ELR (cell line): ENCODE data around the gene MRM2.

Experiments
- DNase-seq: peaks from one replicate; pipeline ENCODE4 v3.0.0-alpha.2; 2015; ENCODE audit warnings: low read depth

MRM2 gene

DNA sequence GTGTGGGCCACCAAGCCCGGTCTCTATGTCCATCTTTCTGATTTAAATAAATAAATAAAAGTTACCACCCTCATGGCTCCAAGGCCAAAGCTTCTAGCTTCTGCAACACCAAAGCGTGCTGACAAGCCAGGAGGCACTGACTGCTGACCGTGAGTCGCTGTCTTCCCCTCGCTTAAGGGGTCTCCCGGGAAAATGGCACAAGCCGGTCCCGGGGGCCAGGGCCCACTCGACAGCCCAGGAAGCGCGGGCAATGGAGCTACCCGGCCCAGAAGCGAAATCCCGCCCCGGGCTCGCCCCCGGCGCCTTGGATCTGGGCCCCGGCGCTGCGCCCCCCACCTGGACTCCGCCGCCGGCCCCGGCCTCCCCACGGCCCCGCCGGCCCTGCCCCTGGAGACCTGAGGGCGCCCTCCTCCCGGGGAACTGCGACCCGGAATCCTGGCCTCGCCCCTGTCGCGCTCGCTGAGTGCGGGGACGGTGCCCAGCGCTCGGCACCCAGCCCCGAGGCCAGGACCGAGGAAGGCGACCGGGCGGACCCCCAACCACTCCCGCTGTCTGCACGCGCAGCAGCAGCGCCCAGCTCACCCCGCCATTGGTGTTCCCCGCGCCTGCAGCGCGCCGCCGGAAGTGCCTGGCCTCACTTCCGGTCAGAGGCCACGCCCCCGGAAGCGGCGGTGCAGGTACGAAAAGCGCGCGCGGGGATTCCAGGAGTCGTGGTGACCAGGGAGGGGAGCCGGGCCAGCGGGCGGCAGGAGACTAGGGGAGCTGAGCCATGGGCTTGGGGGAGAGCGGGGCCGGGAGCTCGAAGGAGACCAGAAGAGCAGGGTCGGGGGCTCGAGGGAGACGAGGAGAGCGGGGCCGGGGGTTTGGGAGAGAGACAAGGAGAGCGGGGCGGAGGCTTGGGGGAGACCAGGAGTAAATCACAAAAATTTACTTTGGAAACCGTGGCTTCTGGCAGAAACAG is at the start of gene MRM2, which contains the start of gene NUDT1:
Gene MRM2 (minus strand): TSS at position 626 of the 961 bp plus-strand sequence. CDS start 36 bp downstream, at position 590.
Gene NUDT1 (plus strand): TSS at position 647 of the 961 bp plus-strand sequence. CDS start 2,349 bp downstream, outside the sequence.
- DNase-seq, result peak; percentile 89

DNA sequence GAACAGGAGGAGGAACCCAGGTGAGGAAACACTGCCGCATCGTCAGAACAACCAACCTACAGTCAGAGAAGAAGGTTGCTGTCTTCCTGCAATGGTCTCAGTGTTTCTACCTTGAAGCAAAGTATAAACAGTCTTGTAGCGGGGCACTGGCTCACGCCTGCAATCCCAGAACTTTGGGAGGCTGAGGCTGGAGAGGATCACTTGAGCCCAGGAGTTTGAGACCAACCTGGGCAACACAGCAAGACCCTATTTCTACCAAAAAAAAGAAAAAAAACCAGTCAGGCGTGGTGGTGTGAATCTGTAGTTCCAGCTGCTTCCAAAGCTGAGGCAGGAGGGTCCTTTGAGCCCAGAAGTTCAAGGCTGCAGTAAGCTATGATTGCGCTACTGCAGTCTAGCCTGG is 48.9 kb upstream of the MRM2 start:
- DNase-seq, result no peak

DNA sequence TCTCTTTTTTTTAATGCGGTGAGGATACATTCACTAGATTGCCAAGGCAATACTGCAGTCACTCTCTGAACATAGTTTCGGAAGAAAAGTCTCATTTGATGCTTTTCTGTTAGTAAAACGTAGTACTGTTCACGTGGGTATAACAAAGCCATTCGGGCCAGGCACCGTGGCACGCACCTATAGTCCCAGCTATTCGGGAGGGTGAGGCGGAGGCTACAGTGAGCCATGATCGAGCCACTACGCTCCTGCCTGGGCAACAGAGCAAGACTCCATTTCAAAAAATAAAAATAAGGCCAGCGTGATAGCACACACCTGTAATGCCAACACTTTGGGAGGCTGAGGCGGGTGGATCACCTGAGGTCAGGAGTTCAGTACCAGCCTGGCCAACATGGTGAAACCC is 47.6 kb upstream of the MRM2 start:
- no peak for DNase-seq

DNA sequence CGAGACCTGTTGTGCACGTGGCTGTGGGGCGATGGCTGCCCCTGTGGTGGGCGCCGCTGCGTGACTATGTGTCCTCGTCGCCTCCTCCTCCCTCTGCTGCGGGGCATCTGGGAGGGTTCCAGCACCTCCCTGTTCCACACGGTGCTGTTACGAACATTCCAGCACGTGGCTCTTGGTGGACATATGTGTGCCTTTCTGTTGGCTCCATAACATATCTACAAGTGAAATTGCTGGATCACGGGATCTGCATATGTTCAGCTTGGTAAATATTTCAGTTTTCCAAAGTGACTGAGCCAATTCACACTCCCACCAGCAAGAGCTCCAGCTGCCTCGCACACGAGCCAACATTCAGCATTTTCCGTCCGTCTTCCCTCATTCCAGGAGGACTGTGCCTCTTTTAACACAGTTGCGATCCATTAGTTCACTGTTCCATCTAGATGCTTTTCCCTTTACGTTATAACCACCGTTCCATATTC is 47.1 kb upstream of the MRM2 start:
- no peak for DNase-seq

DNA sequence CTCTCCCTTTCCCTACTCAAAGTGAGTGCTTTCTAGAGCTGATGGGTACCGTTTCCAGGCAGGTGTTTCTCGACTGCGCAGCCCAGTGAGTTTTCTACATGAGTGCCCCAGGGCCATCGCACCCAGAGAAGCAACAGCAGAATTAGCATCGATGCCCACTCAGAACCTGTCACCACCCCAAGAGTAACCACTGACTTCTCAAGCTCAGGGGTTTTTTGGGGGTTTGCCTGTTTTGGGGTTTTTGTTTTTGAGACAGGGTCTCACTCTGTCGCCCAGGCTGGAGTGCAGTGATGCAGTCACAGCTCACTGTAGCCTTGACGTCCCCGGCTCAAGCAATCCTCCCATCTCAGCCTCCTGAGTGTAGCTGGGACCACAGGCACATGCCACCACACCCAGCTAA is 46.5 kb upstream of the MRM2 start:
- no peak for DNase-seq

DNA sequence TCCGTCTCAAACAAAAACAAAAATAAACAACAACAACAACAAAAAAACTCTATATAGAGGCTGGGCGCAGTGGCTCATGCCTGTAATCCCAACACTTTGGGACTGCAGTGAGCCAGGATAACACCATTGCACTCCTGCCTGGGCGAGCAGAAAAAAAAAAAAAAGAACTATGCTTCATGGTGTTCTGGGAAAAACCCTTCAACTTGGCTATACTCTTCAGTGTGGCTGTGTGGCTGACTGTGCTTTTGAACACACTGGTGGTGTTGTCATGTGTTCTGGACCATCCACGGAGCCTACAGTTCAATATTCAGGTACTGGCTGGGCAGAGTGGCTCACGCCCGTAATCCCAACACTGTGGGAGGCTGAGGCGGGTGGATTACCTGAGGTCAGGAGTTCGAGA is 45.7 kb upstream of the MRM2 start:
- DNase-seq, result no peak

DNA sequence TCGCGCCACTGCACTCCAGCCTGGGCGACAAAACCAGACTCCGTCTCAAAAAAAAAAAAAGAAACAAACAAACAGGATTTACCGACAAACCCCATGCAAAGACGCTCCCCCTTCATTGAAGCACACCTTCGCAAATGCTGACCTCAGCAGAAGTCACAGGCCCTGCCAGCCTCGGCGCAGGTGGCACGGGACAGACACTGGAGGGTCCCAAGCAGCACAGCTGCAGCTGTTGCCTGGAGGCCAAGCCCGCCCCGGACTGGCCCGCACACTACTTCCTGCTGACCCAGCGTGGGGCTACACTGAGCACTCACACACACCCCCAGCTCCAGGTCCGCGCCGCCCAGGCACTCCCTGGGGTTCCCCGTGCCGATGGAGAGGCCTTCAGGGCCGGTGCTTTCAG is 41.1 kb upstream of the MRM2 start:
- DNase-seq, result no peak

DNA sequence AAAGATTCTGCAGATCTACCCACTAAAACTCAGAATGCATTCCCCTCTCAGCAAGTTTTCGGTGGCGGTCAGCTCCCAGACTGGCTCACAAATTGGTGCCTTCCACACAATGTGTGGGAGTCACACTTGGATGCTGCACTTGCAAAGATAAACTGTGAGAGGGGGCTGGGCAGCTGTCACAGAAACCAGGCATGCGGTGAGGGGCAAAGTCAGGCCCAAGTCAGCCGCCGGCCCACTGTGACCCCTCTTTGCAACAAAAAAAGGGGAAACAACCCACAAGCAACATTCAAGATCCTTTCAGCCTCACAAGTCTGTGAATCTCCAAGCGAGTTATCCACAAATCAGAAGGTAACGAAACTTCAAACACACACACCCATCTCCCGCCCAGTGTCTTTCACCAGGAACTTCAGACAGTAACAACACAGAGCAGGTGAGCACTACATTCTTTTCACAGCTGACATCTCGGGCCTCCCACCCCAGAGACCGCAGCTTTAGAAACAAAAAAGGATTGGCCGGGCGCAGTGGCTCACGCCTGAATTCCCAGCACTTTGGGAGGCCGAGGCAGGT is 40.3 kb upstream of the MRM2 start:
- no peak for DNase-seq

DNA sequence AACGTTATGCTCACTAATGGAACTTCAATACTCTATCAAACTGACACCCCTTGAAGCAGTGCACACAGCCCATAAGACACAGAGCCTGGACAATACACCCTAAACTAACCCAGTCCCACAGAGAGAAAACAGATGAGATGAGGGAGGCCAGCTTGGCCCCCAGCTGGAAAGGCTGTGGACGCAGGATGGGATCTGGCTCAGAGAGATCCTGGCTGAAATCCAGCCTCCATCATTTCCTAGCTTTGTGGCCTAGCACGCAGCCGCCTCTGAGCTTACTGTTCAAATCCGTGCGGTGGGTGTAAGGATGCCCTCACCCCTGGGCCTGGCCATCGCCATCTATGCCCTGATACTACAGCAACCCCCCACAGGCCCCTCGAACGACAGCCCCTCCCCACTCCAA is 39.5 kb upstream of the MRM2 start:
- DNase-seq, result no peak

DNA sequence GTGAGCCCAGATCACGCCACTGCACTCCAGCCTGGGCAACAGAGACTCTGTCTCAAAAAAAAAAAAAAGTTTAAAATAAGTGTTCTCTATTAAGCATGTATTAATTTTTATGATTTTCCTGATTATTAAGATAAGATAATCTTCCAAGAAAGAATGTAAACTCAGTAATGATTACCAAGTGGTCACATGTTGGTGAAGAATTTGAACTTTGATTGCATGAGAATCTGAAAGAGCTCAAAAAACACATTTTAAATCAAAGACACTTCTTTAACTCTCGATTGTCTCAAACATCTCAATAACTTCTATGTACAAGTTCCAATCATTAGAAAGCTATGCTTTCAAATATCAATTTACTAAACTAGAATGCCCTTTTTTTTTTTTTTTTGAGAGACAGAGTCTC is 38.4 kb upstream of the MRM2 start:
- DNase-seq, result no peak

DNA sequence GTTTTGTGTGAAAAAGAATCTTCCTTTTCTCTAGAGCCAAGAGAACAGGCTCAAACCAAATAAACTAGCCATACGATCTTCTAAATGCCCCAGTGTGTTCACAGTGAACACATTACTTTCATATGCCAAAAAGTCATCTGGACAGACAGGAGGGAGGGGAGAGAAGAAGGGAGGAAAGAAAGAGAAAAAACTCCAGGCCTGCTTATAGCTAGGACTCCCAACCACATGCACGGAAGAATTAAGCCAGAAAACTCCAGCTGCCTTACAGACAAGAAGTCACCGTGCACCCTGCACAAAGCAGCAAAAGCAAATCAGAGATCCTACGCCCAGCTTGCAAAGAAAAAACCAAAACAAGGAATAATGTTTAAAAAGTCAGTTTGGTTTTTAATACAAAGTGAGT is 37.9 kb upstream of the MRM2 start:
- no peak for DNase-seq

DNA sequence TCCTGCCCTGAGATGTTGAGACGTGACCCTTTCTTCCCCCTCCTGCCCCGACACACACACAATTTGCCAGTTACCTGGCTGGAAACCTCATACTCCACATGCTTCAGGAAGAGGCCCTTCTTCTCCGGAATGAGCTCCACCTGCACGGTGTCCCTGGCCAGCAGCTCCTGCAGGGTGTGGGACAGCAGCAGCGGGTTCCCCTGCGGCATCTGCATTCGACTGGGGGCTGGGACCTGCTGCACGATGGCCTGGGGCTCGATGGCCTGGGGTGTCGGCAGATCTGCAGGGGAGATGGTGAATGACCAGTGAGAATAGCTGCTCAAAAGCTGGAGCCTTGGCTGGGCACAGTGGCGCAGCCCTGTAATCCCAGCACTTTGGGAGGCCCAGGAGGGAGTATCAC is 36.0 kb upstream of the MRM2 start:
- DNase-seq, result no peak

DNA sequence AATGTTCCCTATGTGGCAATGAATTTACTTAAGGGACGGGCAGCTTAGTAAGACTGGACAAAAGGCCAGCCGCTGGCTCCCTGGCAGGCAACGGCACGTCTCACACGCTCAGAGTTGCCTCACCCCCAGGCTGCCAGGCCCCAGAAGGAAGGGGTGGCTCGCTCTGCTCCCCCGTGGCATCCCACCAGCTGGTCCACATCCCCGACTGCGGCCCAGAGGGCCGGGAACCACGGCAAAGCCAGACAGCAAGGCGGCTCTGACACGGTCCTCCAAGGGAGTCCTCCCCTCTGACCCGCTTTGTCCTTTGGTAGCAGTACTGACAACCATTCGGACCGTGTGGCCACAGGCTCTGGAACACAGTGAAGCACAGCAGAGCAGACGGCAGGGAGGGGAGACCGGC is 34.1 kb upstream of the MRM2 start:
- no peak for DNase-seq

DNA sequence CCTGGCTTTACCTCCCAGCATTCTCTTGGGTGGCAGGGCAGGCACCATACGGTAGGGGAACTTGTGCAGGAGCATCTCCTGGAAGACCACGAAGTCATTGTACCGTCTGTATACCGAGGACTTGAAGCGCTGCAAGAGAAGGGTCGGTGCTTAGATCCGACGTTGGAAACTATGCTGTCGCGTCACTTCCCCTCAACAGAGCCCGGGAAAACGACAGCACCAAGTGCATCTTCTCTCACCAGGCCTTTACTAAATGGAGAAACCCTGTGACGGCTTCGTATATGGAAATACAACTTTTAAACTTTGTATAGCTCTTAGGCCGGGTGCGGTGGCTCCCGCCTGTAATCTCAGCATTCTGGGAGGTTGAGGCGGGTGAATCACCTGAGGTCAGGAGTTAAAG is 33.1 kb upstream of the MRM2 start:
- DNase-seq, result no peak

DNA sequence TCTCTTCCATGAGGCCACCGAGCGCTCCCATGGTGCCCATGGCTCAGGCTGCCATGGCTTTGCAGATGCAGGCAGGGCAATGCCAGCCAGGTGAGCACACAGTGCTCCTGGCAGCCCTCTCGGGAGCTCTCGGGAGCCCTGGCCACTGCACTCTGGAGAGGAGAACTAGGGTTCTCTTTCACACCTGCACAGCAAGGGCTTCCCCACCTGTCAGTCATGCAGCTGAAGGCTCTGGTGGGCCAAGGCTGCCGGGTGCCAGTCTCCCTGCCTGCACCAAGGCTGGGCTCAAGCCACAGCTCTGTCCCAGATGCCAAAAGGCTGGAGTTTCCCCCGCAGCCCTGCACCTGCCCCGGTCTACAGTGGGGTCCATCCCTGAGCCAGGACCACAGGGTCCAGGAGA is 32.7 kb upstream of the MRM2 start:
- DNase-seq, result no peak

DNA sequence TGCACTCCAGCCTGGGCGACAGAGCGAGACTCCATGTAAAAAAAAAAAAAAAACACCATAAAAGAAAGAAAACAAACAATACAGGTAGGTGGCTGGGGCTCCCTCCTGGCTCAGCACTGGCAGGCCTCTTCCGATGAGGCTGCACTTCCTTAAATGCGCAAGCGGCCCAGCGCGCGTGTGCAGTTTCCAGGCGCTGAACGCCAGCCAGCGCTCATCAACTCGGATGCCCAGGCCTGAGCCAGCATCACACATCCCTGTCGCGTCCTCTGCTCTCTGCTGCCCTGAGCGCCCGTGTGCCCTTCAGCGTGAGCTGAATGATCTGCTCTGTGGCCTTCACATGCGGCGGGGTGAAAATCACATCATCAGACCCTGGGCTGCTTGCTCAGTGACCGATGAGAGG is 31.9 kb upstream of the MRM2 start:
- no peak for DNase-seq

DNA sequence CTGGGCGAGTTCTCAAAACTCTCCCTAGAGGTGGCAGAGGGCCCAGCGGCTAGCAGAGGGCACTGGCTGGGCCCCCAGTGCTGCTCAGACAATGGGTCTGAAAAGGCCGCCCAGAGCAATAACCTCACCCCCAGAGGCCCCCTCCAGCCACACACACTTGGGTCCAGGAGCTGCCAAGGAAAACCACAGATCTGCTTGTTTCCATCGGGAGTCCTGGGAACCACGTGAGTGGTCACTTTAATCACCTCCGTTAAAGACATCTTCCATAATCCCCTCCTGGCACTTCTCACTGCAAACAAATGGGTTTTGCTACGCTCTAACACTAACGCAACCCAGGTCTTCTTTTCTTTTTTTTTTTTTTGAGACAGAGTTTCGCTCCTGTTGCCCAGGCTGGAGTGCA is 30.0 kb upstream of the MRM2 start:
- DNase-seq, result no peak

DNA sequence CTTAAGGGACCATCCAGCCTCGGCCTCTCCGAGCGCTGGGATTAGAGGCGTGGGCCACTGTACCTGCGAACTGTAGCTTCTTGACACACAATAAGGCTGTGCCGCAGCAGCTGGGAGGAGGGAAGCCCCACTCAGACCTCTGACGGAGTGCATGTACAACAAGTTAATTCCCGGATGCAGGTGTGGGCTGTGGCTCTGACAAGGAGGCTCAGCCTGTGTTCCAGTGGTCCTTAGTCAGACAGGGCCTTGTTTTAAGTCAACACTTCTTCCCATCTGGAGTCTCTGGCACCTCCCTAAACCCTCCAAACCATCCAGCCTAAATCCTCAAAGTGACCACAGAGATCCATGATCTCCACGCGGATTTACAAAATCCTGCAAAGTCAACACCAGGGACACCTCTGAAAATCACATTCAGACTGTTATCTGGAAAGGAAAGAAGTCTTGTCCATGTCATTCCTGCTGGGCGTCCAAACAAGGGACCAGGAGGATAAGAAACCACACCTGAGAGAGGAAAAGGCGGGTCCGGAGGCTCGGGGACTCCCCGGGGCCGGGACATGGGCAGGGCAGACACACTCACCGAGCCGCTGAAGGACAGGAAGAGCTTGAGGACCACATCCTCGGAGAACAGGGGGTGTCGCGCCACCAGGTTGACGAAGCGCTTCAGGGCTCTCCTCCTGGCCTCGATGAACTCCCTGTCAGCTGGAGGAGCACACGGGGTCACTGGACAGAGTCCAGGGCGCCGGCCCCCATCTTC is 29.4 kb upstream of the MRM2 start:
- DNase-seq, result no peak

DNA sequence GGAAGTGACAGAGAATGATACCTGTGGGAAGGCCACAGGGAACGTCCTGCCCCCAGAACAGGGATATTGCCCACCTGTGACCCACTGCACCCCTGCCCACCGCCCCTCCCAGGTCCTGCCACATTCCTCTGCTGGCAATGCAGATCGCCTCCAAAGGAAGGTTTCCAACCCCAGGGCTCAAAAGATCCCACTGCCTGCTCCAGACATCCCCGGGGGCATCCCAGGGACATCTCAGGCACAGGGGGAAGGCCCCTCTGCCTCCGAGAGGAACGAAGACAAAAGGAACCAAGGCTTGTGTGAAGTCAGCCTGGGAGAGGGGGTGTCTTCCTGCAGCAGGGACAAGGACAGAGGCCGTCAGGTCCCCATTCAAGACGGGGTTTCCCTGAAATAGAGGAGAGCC is 28.5 kb upstream of the MRM2 start:
- DNase-seq, result no peak

DNA sequence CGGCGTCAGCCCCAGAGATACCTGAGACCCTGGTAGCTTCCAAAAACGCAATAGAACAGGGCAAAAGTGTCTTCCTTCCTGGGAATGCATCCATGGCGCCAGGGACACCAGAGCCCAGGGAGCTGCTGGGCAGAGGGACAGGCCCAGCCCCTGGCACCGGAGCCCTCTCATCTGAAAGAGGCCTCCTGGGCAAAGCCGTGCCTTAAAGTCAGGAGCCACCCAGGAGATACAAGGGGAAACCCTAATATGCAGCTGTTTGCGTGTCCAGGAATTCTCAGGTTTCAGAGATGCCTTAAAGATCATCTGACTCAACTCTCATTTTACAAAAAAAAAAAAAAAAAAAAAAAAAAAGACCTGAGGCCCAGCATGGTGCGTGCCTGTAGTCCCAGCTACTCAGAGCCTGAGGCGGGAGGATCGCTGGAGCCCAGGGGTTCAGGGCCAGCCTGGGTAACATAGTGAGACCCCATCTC is 28.0 kb upstream of the MRM2 start:
- DNase-seq, result peak; percentile 61

DNA sequence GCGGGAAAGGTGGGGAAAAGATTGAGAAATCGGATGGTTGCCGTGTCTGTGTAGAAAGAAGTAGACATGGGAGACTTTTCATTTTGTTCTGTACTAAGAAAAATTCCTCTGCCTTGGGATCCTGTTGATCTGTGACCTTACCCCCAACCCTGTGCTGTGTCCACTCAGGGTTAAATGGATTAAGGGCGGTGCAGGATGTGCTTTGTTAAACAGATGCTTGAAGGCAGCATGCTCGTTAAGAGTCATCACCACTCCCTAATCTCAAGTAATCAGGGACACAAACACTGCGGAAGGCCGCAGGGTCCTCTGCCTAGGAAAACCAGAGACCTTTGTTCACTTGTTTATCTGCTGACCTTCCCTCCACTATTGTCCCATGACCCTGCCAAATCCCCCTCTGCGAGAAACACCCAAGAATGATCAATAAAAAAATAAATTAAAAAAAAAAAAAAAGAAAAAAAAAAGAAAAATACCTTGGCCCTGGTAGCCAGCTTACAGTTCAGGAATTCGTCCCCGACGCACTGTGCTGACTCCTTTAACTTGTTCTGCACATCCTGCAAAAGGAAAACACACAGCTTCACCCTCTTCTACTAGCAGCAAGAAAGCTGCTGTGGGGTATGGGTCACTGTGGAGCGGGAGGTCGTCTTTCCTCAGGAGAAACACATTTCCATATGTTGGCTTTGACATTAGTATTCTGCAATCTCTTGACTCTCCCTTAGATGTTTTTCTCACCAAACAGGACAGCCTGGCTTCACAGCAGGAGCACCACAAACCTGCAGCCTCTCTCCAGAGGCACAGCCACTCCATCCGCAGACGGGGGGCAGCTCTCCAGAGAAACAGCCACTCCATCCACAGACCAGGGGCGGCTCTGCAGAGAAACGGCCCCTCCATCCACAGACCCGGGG is 27.3 kb upstream of the MRM2 start:
- DNase-seq, result peak; percentile 71

DNA sequence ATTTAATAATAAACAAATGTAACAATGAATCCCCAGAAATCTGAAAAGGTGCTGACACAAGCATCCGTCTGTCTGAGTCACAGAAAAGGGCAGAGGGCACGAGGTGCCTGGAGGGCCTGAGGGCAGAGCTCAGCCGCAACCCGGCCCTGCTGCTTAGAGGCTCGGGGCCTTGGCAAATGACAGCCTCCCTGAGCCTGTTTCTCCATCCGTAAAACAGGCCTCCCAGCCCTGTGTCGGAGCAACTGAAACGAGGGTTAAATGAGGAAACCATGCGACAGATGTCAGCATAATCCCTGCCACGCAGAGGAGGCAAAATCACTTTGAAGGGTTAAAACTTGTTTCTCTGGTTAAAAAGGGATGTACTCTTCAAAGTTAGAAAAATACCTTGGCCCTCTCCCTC is 24.9 kb upstream of the MRM2 start:
- DNase-seq, result peak; percentile 97
